Lower lobe of right lung (tissue), 2 donors: ENCODE data around the gene LYZL1. TPM values are rescaled to one million over a fixed set of nuclear protein-coding genes. Genes with fewer than 3 reads are reported as not detected.
"Not testable (repeated sequence)": the region's sequence is repeated elsewhere in the genome, so short reads cannot be mapped to it uniquely, and the experiment has no call there.

Experiments
- ATAC-seq, 2 donors: fragments of 200-7000 bp; cut with Tn5 transposase; one replicate each; pipeline ENCODE4 v1.9.1; 2020 to 2022; ENCODE audit warnings: mild to moderate bottlenecking in 2 of 2, moderate library complexity in 2 of 2
- DNase-seq: peaks from one replicate; pipeline ENCODE4 v3.0.0-alpha.2; 2020
- H3K27ac ChIP-seq: fragments of 200-600 bp; one replicate; pipeline ENCODE4 v1.8.0; 2022
- H3K27me3 ChIP-seq: fragments of 200-600 bp; one replicate; pipeline ENCODE4 v1.8.0; 2022; ENCODE audit warnings: low read depth
- H3K36me3 ChIP-seq: fragments of 200-600 bp; one replicate; pipeline ENCODE4 v1.8.0; 2022; ENCODE audit warnings: mild to moderate bottlenecking
- H3K4me1 ChIP-seq: fragments of 200-600 bp; one replicate; pipeline ENCODE4 v1.8.0; 2022
- H3K4me3 ChIP-seq: fragments of 200-600 bp; one replicate; pipeline ENCODE4 v1.8.0; 2022; ENCODE audit warnings: mild to moderate bottlenecking
- H3K9me3 ChIP-seq: fragments of 200-600 bp; one replicate; pipeline ENCODE4 v1.8.0; 2022
- intact Hi-C: fragments of 100-400 bp; cut with DNase I; formaldehyde crosslinking; loops from one replicate; pipeline ENCODE4 v1.11.0; 2022
- long read RNA-seq: library from polyadenylated mRNA; unstranded; transcript quantifications from one replicate; pipeline ENCODE4 v2.0.0, GENCODE V29; 2021
- total RNA-seq: library from RNA; stranded (reverse); fragmentation: NEBNext Ultra II Directional; extraction: Animal tissue kit (Norgen Biotek cat#: 25700); gene quantifications from one replicate; pipeline ENCODE4 v1.2.1, GENCODE V29; 2021
- TF ChIP-seq, protein P1 (sequence below): fragments of 200-600 bp; IDR thresholded peaks from one replicate; pipeline ENCODE4 v1.8.0; 2022; ENCODE audit warnings: antibody characterized with exemption, mild to moderate bottlenecking
- donor health status: DM: no; HTN: yes; CAD: no; lungs with severe emphysema.

LYZL1 gene
- total RNA-seq: not detected
- long read RNA-seq: 0 reads

DNA sequence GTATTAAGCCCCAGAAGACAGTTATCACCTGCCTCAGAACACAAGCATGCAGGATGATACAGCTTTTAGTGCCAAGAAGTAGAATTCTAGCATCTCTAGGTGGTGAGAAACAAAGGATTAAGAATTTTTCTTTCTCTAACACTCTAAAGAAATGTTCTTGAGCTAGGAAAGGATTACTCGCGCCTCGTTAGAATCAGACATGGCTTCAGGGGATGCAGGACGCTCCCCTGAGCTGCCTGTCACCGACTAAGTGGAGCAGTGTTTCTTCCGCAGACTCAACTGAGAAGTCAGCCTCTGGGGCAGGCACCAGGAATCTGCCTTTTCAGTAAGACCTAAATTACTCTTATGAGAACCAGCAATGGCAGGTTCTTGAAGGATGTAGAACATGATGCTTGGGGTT, at the start of gene LYZL1:
Gene LYZL1, plus strand, starts transcription at position 165 of the 400 bp plus-strand sequence. CDS start 2,798 bp downstream, outside the sequence.
- DNase-seq: not testable (repeated sequence)

DNA sequence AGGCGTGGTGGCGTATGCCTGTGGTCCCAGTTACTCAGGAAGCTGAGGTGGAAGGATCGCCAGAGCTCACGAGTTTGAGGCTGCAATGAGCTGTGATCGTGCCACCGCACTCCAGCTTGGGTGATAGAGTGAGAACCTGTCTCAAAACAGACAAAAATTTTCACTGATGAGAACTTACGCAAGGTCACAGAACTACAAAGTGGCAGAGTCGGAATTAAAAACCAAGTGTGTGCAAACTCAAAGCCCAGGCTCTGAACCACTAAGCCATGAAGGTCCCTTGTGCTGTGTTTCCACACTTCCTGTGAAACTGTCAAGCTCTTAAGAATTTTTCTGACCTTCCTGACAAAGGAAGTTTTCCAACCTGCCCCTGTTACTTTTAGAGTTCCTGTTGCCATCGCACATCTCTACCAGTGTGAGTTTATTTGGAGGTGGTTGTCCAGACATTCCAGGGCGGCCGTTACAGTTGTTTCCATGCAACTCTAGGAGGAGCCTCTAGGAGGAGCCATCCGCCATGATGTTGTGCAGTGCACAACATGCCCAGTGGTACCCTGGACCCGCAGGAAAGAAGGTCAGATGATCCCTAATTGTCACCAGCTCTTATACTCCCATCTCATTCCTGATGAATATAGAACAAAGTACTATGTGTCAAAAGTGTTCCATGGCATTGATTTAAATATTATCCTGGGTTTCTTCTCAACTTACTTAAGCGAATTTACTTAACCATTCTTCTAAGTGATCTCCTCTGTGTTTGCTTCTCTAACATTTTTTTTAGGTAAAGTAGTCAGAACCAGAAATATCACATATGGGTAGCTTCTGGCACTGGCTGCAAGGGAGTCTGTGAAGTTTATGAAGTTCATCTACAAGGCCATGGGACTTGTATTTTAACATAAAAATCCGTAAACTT, 49.0 kb upstream of the LYZL1 start:
- intact Hi-C loops: no loop called here
- ATAC-seq: no peak
- Histone ChIP-seq H3K4me1 (no peaks in the 10 kb centered on the region), H3K27ac (no peak overlapping the region), H3K27me3 (no peaks in the 10 kb centered on the region), H3K4me3 (no peak overlapping the region), H3K9me3 (no peaks in the 10 kb centered on the region), H3K36me3 (no peaks in the 10 kb centered on the region)
- DNase-seq: no peak
- TF ChIP-seq, protein P1, sequence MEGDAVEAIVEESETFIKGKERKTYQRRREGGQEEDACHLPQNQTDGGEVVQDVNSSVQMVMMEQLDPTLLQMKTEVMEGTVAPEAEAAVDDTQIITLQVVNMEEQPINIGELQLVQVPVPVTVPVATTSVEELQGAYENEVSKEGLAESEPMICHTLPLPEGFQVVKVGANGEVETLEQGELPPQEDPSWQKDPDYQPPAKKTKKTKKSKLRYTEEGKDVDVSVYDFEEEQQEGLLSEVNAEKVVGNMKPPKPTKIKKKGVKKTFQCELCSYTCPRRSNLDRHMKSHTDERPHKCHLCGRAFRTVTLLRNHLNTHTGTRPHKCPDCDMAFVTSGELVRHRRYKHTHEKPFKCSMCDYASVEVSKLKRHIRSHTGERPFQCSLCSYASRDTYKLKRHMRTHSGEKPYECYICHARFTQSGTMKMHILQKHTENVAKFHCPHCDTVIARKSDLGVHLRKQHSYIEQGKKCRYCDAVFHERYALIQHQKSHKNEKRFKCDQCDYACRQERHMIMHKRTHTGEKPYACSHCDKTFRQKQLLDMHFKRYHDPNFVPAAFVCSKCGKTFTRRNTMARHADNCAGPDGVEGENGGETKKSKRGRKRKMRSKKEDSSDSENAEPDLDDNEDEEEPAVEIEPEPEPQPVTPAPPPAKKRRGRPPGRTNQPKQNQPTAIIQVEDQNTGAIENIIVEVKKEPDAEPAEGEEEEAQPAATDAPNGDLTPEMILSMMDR: peak; percentile 18

More for the DNA sequence above, at the start of gene LYZL1:
- H3K4me3 ChIP-seq, ATAC-seq, H3K4me1 ChIP-seq, intact Hi-C loops, H3K9me3 ChIP-seq, H3K27me3 ChIP-seq, H3K36me3 ChIP-seq, H3K27ac ChIP-seq: not testable (repeated sequence)

DNA sequence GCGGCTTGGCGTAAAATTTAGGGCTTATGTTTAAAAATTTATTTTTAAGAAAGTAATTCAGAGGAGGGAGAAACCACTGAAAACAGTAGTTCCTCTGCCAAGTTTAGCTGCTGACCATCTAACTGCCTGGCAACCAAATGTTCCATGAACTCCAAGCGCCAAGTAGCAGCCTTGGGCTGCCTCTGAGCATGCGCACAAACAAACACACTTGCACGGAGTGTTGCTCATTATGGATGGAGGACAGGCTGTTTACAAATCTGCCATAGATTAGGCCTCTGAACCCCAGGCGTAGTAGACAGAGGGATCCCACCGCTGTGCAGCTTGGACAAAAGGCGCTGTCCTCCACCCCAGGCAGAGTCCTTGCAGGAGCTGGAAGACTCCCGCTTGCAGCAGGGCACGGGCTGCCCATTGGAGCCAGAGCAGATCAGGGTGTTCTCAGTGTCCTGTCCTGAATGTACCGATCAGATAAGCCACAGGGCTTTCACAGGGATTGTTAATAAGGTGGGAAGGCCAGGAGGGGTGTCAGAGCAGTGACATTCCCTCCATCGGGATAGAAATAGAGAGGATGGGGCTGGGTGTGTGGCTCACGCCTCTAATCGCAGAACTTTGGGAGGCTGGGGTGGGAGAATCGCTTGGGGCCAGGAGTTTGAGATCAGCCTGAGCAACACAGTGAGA, 47.7 kb upstream of the LYZL1 start:
- intact Hi-C loops: no loop called here
- TF ChIP-seq, protein P1: no peak
- ATAC-seq: no peak
- Histone ChIP-seq H3K4me3 (no peak overlapping the region), H3K27me3 (no peaks in the 10 kb centered on the region), H3K9me3 (no peaks in the 10 kb centered on the region), H3K27ac (no peak overlapping the region), H3K36me3 (no peaks in the 10 kb centered on the region), H3K4me1 (no peaks in the 10 kb centered on the region)
- DNase-seq: no peak

DNA sequence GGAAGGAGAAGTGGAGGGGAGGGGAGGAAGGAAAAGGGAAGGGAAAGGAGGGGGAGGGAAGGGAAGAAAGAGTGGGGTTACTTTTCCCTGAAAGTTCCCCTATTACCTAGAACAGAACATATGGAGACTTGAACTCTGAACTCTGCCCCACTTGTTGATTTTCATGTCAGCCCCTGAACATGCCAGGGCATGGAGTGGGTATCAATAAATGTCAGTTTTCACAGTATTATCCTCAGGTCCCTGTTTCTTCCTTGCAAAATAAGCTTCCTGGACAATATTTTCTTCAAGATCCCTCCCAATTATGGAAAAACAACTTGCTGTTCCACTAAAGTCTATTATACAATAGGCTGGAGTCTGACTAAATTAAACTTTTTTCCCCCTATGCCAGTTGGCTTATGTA, 46.9 kb upstream of the LYZL1 start:
- Histone ChIP-seq H3K27ac (no peak overlapping the region), H3K27me3 (no peaks in the 10 kb centered on the region), H3K36me3 (no peaks in the 10 kb centered on the region), H3K9me3 (no peaks in the 10 kb centered on the region), H3K4me1 (no peaks in the 10 kb centered on the region), H3K4me3 (no peak overlapping the region)
- no peak for DNase-seq
- intact Hi-C loops: no loop called here
- no peak for ATAC-seq
- TF ChIP-seq, protein P1: no peak

DNA sequence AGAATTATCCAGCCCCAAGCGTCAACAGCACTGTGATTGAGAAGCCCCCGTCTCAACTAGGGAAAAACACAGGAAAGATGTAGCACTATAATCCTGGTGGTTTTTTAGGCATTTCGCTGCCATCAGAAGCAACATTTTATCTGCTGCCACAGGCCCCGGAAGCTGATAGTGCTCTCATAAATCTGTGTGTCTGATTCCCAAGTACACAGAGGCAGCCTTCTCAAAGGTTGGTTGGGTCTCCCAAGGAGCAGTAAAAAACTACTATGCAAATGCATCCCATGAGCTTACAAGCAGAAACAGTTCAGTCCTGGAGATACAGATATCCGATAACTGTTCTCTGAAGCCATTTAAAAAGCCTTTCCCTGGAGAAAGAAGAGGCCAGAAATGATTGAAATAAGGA, 45.8 kb upstream of the LYZL1 start:
- H3K4me3 ChIP-seq: no peak overlapping the region
- no peaks in the 10 kb centered on the region for H3K4me1 ChIP-seq
- no peaks in the 10 kb centered on the region for H3K36me3 ChIP-seq
- no peak for ATAC-seq
- intact Hi-C loops: no loop called here
- H3K27me3 ChIP-seq: no peaks in the 10 kb centered on the region
- H3K27ac ChIP-seq: no peak overlapping the region
- H3K9me3 ChIP-seq: no peaks in the 10 kb centered on the region
- DNase-seq: no peak
- TF ChIP-seq, protein P1: no peak

DNA sequence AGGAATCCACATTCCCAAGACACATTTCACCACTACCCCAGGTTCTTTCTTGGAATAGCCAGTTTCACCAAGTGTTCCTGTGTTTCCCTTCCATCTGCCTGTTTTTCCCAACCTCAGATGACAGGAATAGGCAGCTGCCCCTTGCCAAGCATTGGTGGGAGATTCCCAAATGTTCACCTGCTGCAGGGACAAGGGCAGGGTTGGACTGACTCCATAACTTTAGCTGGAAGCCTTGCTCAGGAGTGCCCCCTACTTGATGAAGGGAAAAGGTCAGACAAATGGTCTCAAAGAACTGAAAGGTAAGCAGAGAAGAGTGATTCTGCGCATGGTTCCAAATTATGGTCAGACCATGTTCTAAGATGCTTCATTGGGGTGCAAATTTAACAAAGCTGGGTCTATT, 45.1 kb upstream of the LYZL1 start:
- intact Hi-C loops: no loop called here
- TF ChIP-seq, protein P1: no peak
- DNase-seq (no peak), ATAC-seq (peak in 1 of 2 donors; percentile 36)
- Histone ChIP-seq H3K9me3 (no peaks in the 10 kb centered on the region), H3K27ac (no peak overlapping the region), H3K4me1 (no peaks in the 10 kb centered on the region), H3K36me3 (no peaks in the 10 kb centered on the region), H3K4me3 (no peak overlapping the region), H3K27me3 (no peaks in the 10 kb centered on the region)
